ENCODE data around the gene RFC3.
A peak's percentile ranks its signal among the peaks of the same experiment; 100 is the strongest.

RFC3 gene

GRCh38 chr13:33874871-33875270 is 56.9 kb downstream of the RFC3 start:
- 0 out of 2 replicates have a peak, but pooled peaks have one; percentile 2 for TF ChIP-seq CTCF (IDR thresholded peaks at IDR 0.05; ENCODE audit: low read depth, low read length)
- DNase-seq (ENCODE audit: extremely low read depth, low read depth), result no peak

GRCh38 chr13:33875618-33876401 is 57.9 kb downstream of the RFC3 start:
- DNase-seq (ENCODE audit: extremely low read depth, low read depth), result no peak
- no peak for TF ChIP-seq CTCF (IDR thresholded peaks at IDR 0.05; ENCODE audit: low read depth, low read length)

- no peak for DNase-seq (ENCODE audit: extremely low read depth, low read depth)
- no peak for TF ChIP-seq CTCF (IDR thresholded peaks at IDR 0.05; ENCODE audit: low read depth, low read length)
Measured at GRCh38 chr13:33876716-33877394, 58.9 kb downstream of the RFC3 start.

GRCh38 chr13:33879118-33879517 is 61.2 kb downstream of the RFC3 start:
- no peak for DNase-seq (ENCODE audit: extremely low read depth, low read depth)
- TF ChIP-seq CTCF (IDR thresholded peaks at IDR 0.05; ENCODE audit: low read depth, low read length), result no peak

- no peak for TF ChIP-seq CTCF (IDR thresholded peaks at IDR 0.05; ENCODE audit: low read depth, low read length)
- DNase-seq (ENCODE audit: extremely low read depth, low read depth), result no peak
Measured at GRCh38 chr13:33882804-33883203, 64.9 kb downstream of the RFC3 start.

GRCh38 chr13:33884531-33885220 is 66.7 kb downstream of the RFC3 start:
- no peak for TF ChIP-seq CTCF (IDR thresholded peaks at IDR 0.05; ENCODE audit: low read depth, low read length)
- no peak for DNase-seq (ENCODE audit: extremely low read depth, low read depth)

Data from AG09319 (cell line).